Testis (tissue), 2 donors: ENCODE measurements around the gene NAB2.

Source experiments
- CTCF ChIP-seq, 3 experiments: fragments of 450-650 bp in 2 of 3; fragments of 200-600 bp in 1 of 3; sonication (generic) in 1 of 3; IDR thresholded peaks; one replicate each; pipeline ENCODE4 v1.5.1; 2016 to 2019; ENCODE audit warnings: antibody characterized with exemption in 3 of 3, mild to moderate bottlenecking in 2 of 3, moderate library complexity in 1 of 3
- POLR2A ChIP-seq: fragments of 450-650 bp; IDR thresholded peaks from one replicate; pipeline ENCODE4 v1.6.1; 2017; ENCODE audit warnings: antibody characterized with exemption, mild to moderate bottlenecking, moderate library complexity

- TF ChIP-seq CTCF (IDR thresholded peaks at IDR 0.05) (no peak), POLR2A (no peak)
These were observed 644 bp downstream of the NAB2 start for GRCh38 chr12:57089271-57090245.
